ENCODE data around the gene MRPS16.

MRPS16 gene

GRCh38 chr10:73239908-73240307 lies 12.5 kb downstream of the MRPS16 start:
- no peak for DNase-seq (ENCODE audit: low read depth in 2 of 2)

GRCh38 chr10:73238990-73239566 lies 13.4 kb downstream of the MRPS16 start:
- DNase-seq (ENCODE audit: low read depth in 2 of 2): no peak

- no peak for DNase-seq (ENCODE audit: low read depth in 2 of 2)
These were observed 17.7 kb downstream of the MRPS16 start for GRCh38 chr10:73234695-73235094.

GRCh38 chr10:73233883-73234282 lies 18.6 kb downstream of the MRPS16 start:
- DNase-seq (ENCODE audit: low read depth in 2 of 2): no peak

- DNase-seq (ENCODE audit: low read depth in 2 of 2): no peak
These were observed 19.6 kb downstream of the MRPS16 start for GRCh38 chr10:73232887-73233286.

- no peak for DNase-seq (ENCODE audit: low read depth in 2 of 2)
These were observed 22.9 kb downstream of the MRPS16 start for GRCh38 chr10:73229567-73229966.

- no peak for DNase-seq (ENCODE audit: low read depth in 2 of 2)
These were observed 24.2 kb downstream of the MRPS16 start for GRCh38 chr10:73228247-73228646.

- DNase-seq (ENCODE audit: low read depth in 2 of 2): no peak
These were observed 25.8 kb downstream of the MRPS16 start for GRCh38 chr10:73226663-73227062.

- no peak for DNase-seq (ENCODE audit: low read depth in 2 of 2)
These were observed 26.9 kb downstream of the MRPS16 start for GRCh38 chr10:73225518-73225917.

- no peak for DNase-seq (ENCODE audit: low read depth in 2 of 2)
These were observed 31.5 kb downstream of the MRPS16 start for GRCh38 chr10:73220989-73221388.

GRCh38 chr10:73219384-73219783 lies 33.1 kb downstream of the MRPS16 start:
- DNase-seq (ENCODE audit: low read depth in 2 of 2): no peak

GRCh38 chr10:73218431-73219191 lies 33.8 kb downstream of the MRPS16 start:
- no peak for DNase-seq (ENCODE audit: low read depth in 2 of 2)

GRCh38 chr10:73217628-73218027 lies 34.8 kb downstream of the MRPS16 start:
- no peak for DNase-seq (ENCODE audit: low read depth in 2 of 2)

- DNase-seq (ENCODE audit: low read depth in 2 of 2): no peak
These were observed 36.7 kb downstream of the MRPS16 start for GRCh38 chr10:73215749-73216148.

GRCh38 chr10:73211106-73211811 lies 41.2 kb downstream of the MRPS16 start:
- no peak for DNase-seq (ENCODE audit: low read depth in 2 of 2)

GRCh38 chr10:73210395-73211105 lies 41.9 kb downstream of the MRPS16 start:
- DNase-seq (ENCODE audit: low read depth in 2 of 2): no peak

- no peak for DNase-seq (ENCODE audit: low read depth in 2 of 2)
These were observed 42.7 kb downstream of the MRPS16 start for GRCh38 chr10:73209705-73210104.

GRCh38 chr10:73207883-73208282 lies 44.6 kb downstream of the MRPS16 start:
- no peak for DNase-seq (ENCODE audit: low read depth in 2 of 2)

GRCh38 chr10:73206385-73206784 lies 46.1 kb downstream of the MRPS16 start:
- DNase-seq (ENCODE audit: low read depth in 2 of 2): no peak

GRCh38 chr10:73205890-73206289 lies 46.6 kb downstream of the MRPS16 start:
- DNase-seq (ENCODE audit: low read depth in 2 of 2): no peak

GRCh38 chr10:73205081-73205480 lies 47.4 kb downstream of the MRPS16 start:
- DNase-seq (ENCODE audit: low read depth in 2 of 2): no peak

Measured in stimulated activated CD8-positive, alpha-beta memory T cell treated with anti-CD3 and anti-CD28 coated beads, Interleukin-15, amount 100 ng/mL, for 48 hours (primary cell).